ENCODE data around the gene ATG16L2. TPM values are rescaled to one million over a fixed set of nuclear protein-coding genes. Genes with fewer than 3 reads are reported as not detected.

Gene ATG16L2
- total RNA-seq, 2 experiments from 2014 or later = 58.3 to 61.6 TPM

GRCh38 chr11:72828081-72828567, 13.9 kb downstream of the ATG16L2 start:
- Histone ChIP-seq H3K27me3 (ENCODE audit: control insufficient read depth in 1 of 2, insufficient read depth in 2 of 2, low read length in 2 of 2) (no peaks in the 10 kb centered on the region), H3K36me3 (ENCODE audit: insufficient read depth, low read length) (peaks cover 58% of the 10 kb centered on the region), H3K9me3 (ENCODE audit: control insufficient read depth in 1 of 2, insufficient read depth in 1 of 2, low read length in 2 of 2) (no peaks in the 10 kb centered on the region), H3K4me3 (ENCODE audit: low read length) (no peak overlapping the region), H3K4me1 (ENCODE audit: insufficient read depth, low read length) (peaks cover 24% of the 10 kb centered on the region), H3K27ac (ENCODE audit: low read depth in 1 of 2, low read length in 2 of 2) (peak overlapping the region in 1 of 2 donors; percentile 22)
- TF ChIP-seq, protein P1, sequence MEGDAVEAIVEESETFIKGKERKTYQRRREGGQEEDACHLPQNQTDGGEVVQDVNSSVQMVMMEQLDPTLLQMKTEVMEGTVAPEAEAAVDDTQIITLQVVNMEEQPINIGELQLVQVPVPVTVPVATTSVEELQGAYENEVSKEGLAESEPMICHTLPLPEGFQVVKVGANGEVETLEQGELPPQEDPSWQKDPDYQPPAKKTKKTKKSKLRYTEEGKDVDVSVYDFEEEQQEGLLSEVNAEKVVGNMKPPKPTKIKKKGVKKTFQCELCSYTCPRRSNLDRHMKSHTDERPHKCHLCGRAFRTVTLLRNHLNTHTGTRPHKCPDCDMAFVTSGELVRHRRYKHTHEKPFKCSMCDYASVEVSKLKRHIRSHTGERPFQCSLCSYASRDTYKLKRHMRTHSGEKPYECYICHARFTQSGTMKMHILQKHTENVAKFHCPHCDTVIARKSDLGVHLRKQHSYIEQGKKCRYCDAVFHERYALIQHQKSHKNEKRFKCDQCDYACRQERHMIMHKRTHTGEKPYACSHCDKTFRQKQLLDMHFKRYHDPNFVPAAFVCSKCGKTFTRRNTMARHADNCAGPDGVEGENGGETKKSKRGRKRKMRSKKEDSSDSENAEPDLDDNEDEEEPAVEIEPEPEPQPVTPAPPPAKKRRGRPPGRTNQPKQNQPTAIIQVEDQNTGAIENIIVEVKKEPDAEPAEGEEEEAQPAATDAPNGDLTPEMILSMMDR (IDR thresholded peaks at IDR 0.05) = no peak
- CTCF ChIA-PET = interaction anchor here (1.0 to 1.2 kb wide), 2 partner anchors 34 to 103 kb away, joined by 3 read pairs; partner anchors contain the start of gene STARD10
- intact Hi-C loops (cut with DNase I, micrococcal nuclease) = no loop called here
- DNase-seq (peak in 1 of 14 experiments; percentile 35), ATAC-seq (ENCODE audit: poor library complexity) (peak; percentile 27)
- H3K4me3 Mint-ChIP-seq = peak overlapping the region; percentile 38
- POLR2A ChIA-PET = interaction anchor here (0.9 to 1.1 kb wide), 5 partner anchors 12 to 397 kb away, joined by 3 to 5 read pairs (median 3); no protein-coding TSS in a partner anchor
- H3K9me3 Mint-ChIP-seq = no peaks in the 10 kb centered on the region
- peak overlapping the region; percentile 84 for H3K27ac Mint-ChIP-seq
- H3K4me1 Mint-ChIP-seq (ENCODE audit: low read depth) = peaks cover 13% of the 10 kb centered on the region
- H3K27me3 Mint-ChIP-seq = no peaks in the 10 kb centered on the region
- peaks cover 62% of the 10 kb centered on the region for H3K36me3 Mint-ChIP-seq (ENCODE audit: low read depth)

DNA sequence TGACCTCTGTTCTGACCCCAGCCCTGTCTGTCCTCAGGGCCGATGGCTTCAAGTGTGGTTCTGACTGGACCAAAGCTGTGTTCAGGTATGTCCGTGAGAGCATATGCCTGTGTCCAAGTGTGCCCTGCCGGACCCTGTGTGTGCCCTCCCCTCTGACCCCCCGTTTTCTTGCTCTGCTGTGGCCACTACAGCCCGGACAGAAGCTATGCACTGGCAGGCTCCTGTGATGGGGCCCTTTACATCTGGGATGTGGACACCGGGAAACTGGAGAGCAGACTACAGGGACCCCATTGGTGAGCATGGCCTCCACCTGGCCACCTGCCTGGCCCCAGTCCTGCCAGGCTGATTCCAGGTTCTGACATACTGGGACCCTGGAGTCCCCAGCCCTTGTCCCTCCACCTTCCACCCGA, 14.5 kb downstream of the ATG16L2 start:
- no peaks in the 10 kb centered on the region for H3K27me3 Mint-ChIP-seq
- H3K27ac Mint-ChIP-seq = peak overlapping the region; percentile 84
- Histone ChIP-seq H3K4me1 (ENCODE audit: insufficient read depth, low read length) (peaks cover 24% of the 10 kb centered on the region), H3K36me3 (ENCODE audit: insufficient read depth, low read length) (peaks cover 52% of the 10 kb centered on the region), H3K27me3 (ENCODE audit: control insufficient read depth in 1 of 2, insufficient read depth in 2 of 2, low read length in 2 of 2) (no peaks in the 10 kb centered on the region), H3K4me3 (ENCODE audit: low read length) (no peak overlapping the region), H3K9me3 (ENCODE audit: control insufficient read depth in 1 of 2, insufficient read depth in 1 of 2, low read length in 2 of 2) (no peaks in the 10 kb centered on the region), H3K27ac (ENCODE audit: low read depth in 1 of 2, low read length in 2 of 2) (peak overlapping the region in 1 of 2 donors; percentile 9)
- no peaks in the 10 kb centered on the region for H3K9me3 Mint-ChIP-seq
- peaks cover 13% of the 10 kb centered on the region for H3K4me1 Mint-ChIP-seq (ENCODE audit: low read depth)
- intact Hi-C loops (cut with DNase I, micrococcal nuclease) = no loop called here
- H3K4me3 Mint-ChIP-seq = no peak overlapping the region
- peaks cover 59% of the 10 kb centered on the region for H3K36me3 Mint-ChIP-seq (ENCODE audit: low read depth)
- TF ChIP-seq, protein P1 (IDR thresholded peaks at IDR 0.05) = no peak
- DNase-seq (no peak), ATAC-seq (ENCODE audit: poor library complexity) (no peak)
- ChIA-PET POLR2A (interaction anchor here (0.8 to 1.0 kb wide), 2 partner anchors 13 to 157 kb away, joined by 3 to 5 read pairs; no protein-coding TSS in a partner anchor), CTCF (no interaction called here)

- ATAC-seq (ENCODE audit: poor library complexity) (no peak), DNase-seq (no peak)
- Mint-ChIP-seq H3K27ac (peak overlapping the region; percentile 84), H3K36me3 (ENCODE audit: low read depth) (peaks cover 54% of the 10 kb centered on the region), H3K9me3 (no peaks in the 10 kb centered on the region), H3K4me1 (ENCODE audit: low read depth) (peaks cover 13% of the 10 kb centered on the region), H3K4me3 (no peak overlapping the region), H3K27me3 (no peaks in the 10 kb centered on the region)
- Histone ChIP-seq H3K27ac (ENCODE audit: low read depth in 1 of 2, low read length in 2 of 2) (no peak overlapping the region), H3K4me1 (ENCODE audit: insufficient read depth, low read length) (peaks cover 22% of the 10 kb centered on the region), H3K4me3 (ENCODE audit: low read length) (no peak overlapping the region), H3K27me3 (ENCODE audit: control insufficient read depth in 1 of 2, insufficient read depth in 2 of 2, low read length in 2 of 2) (no peaks in the 10 kb centered on the region), H3K36me3 (ENCODE audit: insufficient read depth, low read length) (peaks cover 48% of the 10 kb centered on the region), H3K9me3 (ENCODE audit: control insufficient read depth in 1 of 2, insufficient read depth in 1 of 2, low read length in 2 of 2) (no peaks in the 10 kb centered on the region)
- TF ChIP-seq, protein P1 (IDR thresholded peaks at IDR 0.05) = no peak
- intact Hi-C loops (cut with DNase I, micrococcal nuclease) = no loop called here
- ChIA-PET CTCF (no interaction called here), POLR2A (interaction anchor here (0.8 kb wide), 1 partner anchor 158 kb away, joined by 3 read pairs; no protein-coding TSS in a partner anchor)
Measured at GRCh38 chr11:72829178-72829577, 15.0 kb downstream of the ATG16L2 start.
